ENCODE data around the gene PROSER3. TPM values are rescaled to one million over a fixed set of nuclear protein-coding genes. Genes with fewer than 3 reads are reported as not detected.
A peak's percentile ranks its signal among the peaks of the same experiment; 100 is the strongest.

The PROSER3 gene
- total and polyA plus RNA-seq, 2 donors (not counting 1 experiment from before 2014, with no cell fraction given) = 26.0 to 61.0 TPM

- ChIA-PET POLR2A (no interaction called here), CTCF (no interaction called here)
- no peak overlapping the region for H3K4me2 ChIP-seq (replicated peaks; ENCODE audit: low read depth, low read length, poor library complexity, severe bottlenecking)
- DNase-seq = no peak
- peaks cover 0 to 50% of the 10 kb centered on the region in 2 experiments for H3K36me3 ChIP-seq (replicated peaks in 1 of 2; ENCODE audit: control extremely low read depth in 1 of 2, control insufficient read depth in 1 of 2, extremely low read depth in 1 of 2, insufficient read depth in 2 of 2, low read length in 1 of 2)
- 94% methylated on average over 33 of the region's 37 CpGs for WGBS (ENCODE audit: insufficient coverage)
- Mint-ChIP-seq H3K4me1 (peaks cover 47% of the 10 kb centered on the region), H3K9me3 (ENCODE audit: insufficient read depth) (no peaks in the 10 kb centered on the region), H3K4me3 (peak overlapping the region; percentile 61), H3K27me3 (no peaks in the 10 kb centered on the region), H3K27ac (peak overlapping the region; percentile 27)
- intact Hi-C loops (cut with micrococcal nuclease) = no loop called here
- no peak overlapping the region for H3K4me3 ChIP-seq (ENCODE audit: control extremely low read depth in 1 of 5, extremely low read depth in 1 of 5, insufficient read depth in 1 of 5, low read depth in 2 of 5, low read length in 4 of 5)
- no peaks in the 10 kb centered on the region for H3K9me3 ChIP-seq (ENCODE audit: control extremely low read depth in 1 of 3, control insufficient read depth in 2 of 3, insufficient read depth in 1 of 3, low read length in 2 of 3)
- no peak overlapping the region for H2AFZ ChIP-seq (ENCODE audit: insufficient read depth, low read depth, low read length, poor library complexity, severe bottlenecking)
- no peak overlapping the region for H3K9ac ChIP-seq (ENCODE audit: low read length)
- H4K20me1 ChIP-seq (ENCODE audit: control insufficient read depth, insufficient read depth, low read length, poor library complexity, severe bottlenecking) = peaks cover 37% of the 10 kb centered on the region
- H3K79me2 ChIP-seq (ENCODE audit: control insufficient read depth, insufficient read depth, low read length) = peaks cover 42% of the 10 kb centered on the region
- H3K27ac ChIP-seq (ENCODE audit: low read length in 2 of 2) = peak overlapping the region in 1 of 2 donors; percentile 52
- ATAC-seq (ENCODE audit: low read depth) = no peak
- TF ChIP-seq, protein P1, sequence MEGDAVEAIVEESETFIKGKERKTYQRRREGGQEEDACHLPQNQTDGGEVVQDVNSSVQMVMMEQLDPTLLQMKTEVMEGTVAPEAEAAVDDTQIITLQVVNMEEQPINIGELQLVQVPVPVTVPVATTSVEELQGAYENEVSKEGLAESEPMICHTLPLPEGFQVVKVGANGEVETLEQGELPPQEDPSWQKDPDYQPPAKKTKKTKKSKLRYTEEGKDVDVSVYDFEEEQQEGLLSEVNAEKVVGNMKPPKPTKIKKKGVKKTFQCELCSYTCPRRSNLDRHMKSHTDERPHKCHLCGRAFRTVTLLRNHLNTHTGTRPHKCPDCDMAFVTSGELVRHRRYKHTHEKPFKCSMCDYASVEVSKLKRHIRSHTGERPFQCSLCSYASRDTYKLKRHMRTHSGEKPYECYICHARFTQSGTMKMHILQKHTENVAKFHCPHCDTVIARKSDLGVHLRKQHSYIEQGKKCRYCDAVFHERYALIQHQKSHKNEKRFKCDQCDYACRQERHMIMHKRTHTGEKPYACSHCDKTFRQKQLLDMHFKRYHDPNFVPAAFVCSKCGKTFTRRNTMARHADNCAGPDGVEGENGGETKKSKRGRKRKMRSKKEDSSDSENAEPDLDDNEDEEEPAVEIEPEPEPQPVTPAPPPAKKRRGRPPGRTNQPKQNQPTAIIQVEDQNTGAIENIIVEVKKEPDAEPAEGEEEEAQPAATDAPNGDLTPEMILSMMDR (IDR thresholded peaks at IDR 0.05) = no peak
- no peak for TF ChIP-seq EZH2 (IDR thresholded peaks at IDR 0.05; ENCODE audit: borderline replicate concordance, insufficient read depth, low read depth, low read length, poor library complexity, severe bottlenecking)
- peaks cover 22 to 50% of the 10 kb centered on the region in 2 donors for H3K4me1 ChIP-seq (ENCODE audit: control insufficient read depth in 2 of 2, insufficient read depth in 2 of 2, low read length in 2 of 2)
- no peaks in the 10 kb centered on the region for H3K27me3 ChIP-seq (replicated peaks in 1 of 4; ENCODE audit: control extremely low read depth in 1 of 4, control insufficient read depth in 3 of 4, insufficient read depth in 4 of 4, low read length in 3 of 4)
These were observed 19.7 kb upstream of the PROSER3 start for GRCh38 chr19:35738021-35738886.

DNA sequence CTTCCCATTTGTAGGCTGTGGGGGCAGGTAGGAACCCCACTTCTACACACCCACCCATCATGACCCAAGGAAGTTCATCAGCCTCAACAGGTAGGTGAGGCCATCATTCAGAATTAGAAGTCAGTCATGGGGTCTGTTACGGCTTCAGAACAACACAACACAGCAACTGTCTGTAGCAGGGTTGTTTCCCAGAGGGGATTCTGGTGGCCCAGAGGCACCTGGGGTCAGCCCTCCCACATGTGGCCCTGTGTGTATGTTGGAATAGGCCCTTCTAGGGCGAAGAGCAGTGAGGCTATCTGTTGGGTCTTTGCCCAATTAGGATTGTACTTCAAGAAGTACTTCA, 19.1 kb upstream of the PROSER3 start:
- H3K9me3 Mint-ChIP-seq (ENCODE audit: insufficient read depth) = no peaks in the 10 kb centered on the region

More for the DNA sequence above, 19.1 kb upstream of the PROSER3 start:
- Histone ChIP-seq H2AFZ (ENCODE audit: insufficient read depth, low read depth, low read length, poor library complexity, severe bottlenecking) (no peak overlapping the region), H3K36me3 (replicated peaks in 1 of 2; ENCODE audit: control extremely low read depth in 1 of 2, control insufficient read depth in 1 of 2, extremely low read depth in 1 of 2, insufficient read depth in 2 of 2, low read length in 1 of 2) (peaks cover 0 to 47% of the 10 kb centered on the region in 2 experiments), H3K27me3 (replicated peaks in 1 of 4; ENCODE audit: control extremely low read depth in 1 of 4, control insufficient read depth in 3 of 4, insufficient read depth in 4 of 4, low read length in 3 of 4) (no peaks in the 10 kb centered on the region), H3K9ac (ENCODE audit: low read length) (no peak overlapping the region), H4K20me1 (ENCODE audit: control insufficient read depth, insufficient read depth, low read length, poor library complexity, severe bottlenecking) (peaks cover 37% of the 10 kb centered on the region), H3K79me2 (ENCODE audit: control insufficient read depth, insufficient read depth, low read length) (peaks cover 48% of the 10 kb centered on the region), H3K9me3 (ENCODE audit: control extremely low read depth in 1 of 3, control insufficient read depth in 2 of 3, insufficient read depth in 1 of 3, low read length in 2 of 3) (no peaks in the 10 kb centered on the region), H3K4me3 (ENCODE audit: control extremely low read depth in 1 of 5, extremely low read depth in 1 of 5, insufficient read depth in 1 of 5, low read depth in 2 of 5, low read length in 4 of 5) (no peak overlapping the region), H3K4me1 (ENCODE audit: control insufficient read depth in 2 of 2, insufficient read depth in 2 of 2, low read length in 2 of 2) (peaks cover 28 to 56% of the 10 kb centered on the region in 2 donors), H3K4me2 (replicated peaks; ENCODE audit: low read depth, low read length, poor library complexity, severe bottlenecking) (no peak overlapping the region), H3K27ac (ENCODE audit: low read length in 2 of 2) (no peak overlapping the region)
- DNase-seq = no peak
- ChIA-PET POLR2A (no interaction called here), CTCF (no interaction called here)
- no peak for ATAC-seq (ENCODE audit: low read depth)
- peak overlapping the region; percentile 27 for H3K27ac Mint-ChIP-seq
- TF ChIP-seq EZH2 (IDR thresholded peaks at IDR 0.05; ENCODE audit: borderline replicate concordance, insufficient read depth, low read depth, low read length, poor library complexity, severe bottlenecking) = no peak
- TF ChIP-seq, protein P1 (IDR thresholded peaks at IDR 0.05) = no peak
- 100% methylated on average over 1 of the region's 2 CpGs for WGBS (ENCODE audit: insufficient coverage)
- H3K4me3 Mint-ChIP-seq = peak overlapping the region; percentile 61
- H3K4me1 Mint-ChIP-seq = peaks cover 50% of the 10 kb centered on the region
- intact Hi-C loops (cut with micrococcal nuclease) = no loop called here
- no peaks in the 10 kb centered on the region for H3K27me3 Mint-ChIP-seq

All from B cell (primary cell).